GM18907 (cell line): ENCODE measurements around the gene CBX1.
"Not testable (repeated sequence)": the region's sequence is repeated elsewhere in the genome, so short reads cannot be mapped to it uniquely, and the experiment has no call there.

ENCODE experiments used
- ATAC-seq: cut with Tn5 transposase; IDR thresholded peaks from one replicate; pipeline ENCODE4 v1.9.1; 2021; ENCODE audit warnings: mild to moderate bottlenecking, moderate library complexity; ENCODE audit not compliant: unreplicated experiment

Gene CBX1

DNA sequence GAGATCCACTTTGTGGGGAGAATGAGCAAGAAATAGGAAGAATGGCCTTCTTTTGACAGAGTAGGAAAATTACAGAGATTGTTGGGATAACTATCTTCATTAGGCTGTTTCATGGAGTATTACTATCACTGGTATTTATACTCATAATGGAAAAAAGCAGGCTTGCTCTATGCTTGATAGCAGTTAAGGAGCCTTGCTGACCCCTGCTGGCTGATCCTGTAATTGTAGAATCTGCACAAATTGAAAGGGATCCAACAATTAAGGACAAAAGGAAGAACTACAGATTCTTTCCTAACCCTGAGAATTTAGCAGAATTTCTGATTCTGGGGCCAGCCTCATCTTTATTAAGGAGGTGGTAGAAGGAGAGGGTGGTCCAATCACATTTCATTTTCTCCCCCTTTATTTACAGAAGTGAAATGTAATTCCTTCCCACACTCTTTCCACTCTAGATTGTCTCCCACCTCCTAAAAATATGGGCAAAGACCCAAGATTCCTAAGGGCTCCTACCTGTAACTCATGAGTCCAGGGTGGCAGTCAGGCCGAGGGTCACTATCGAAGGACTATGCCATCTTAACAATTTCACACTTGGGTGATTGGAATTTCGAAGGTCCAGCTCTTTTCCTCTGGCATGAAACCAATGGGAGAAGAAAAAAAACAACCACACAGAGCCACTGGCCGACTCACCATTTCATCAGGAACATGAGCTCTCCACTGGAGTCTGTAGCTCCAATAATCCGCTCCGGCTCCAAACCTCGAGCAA lies 26.8 kb downstream of the CBX1 start:
- ATAC-seq, result no peak

- ATAC-seq, result not testable (repeated sequence)
Measured at GRCh38 chr17:48073566-48074094, 27.6 kb downstream of the CBX1 start.

DNA sequence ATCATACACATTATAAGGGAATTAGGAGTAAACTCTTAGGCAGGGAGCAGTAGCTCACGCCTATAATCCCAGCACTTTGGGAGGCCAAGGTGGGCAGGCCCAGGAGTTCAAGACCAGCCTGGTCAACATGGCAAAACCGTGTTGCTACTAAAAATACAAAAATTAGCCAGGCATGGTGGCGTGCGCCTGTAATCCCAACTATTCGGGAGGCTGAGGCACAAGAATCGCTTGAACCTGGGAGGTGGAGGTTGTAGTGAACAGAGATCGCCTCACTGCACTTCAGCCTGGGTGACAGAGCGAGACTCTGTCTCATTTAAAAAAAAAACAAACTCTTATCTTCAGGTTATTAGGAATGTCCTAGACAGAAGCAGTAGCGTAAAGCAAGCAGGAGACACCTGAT lies 28.5 kb downstream of the CBX1 start:
- ATAC-seq, result not testable (repeated sequence)

DNA sequence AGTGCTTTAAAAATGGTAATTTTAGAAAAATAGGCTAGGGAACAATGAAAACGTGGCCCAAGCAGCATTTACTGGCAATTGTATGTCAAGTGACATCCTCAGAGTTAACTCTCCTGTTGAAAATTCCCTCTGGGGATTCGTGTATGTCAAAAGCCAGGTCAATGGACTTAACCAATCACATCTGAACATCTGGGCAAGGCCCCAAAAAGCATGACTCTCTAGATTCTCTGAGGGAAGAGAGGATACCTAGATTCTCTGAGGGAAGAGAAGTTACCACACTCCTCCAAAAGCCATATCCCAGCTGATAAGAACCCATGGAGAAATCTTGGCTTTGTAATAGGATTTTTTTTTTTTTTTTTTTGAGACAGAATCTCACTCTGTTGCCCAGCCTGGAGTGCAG lies 29.6 kb downstream of the CBX1 start:
- no peak for ATAC-seq

DNA sequence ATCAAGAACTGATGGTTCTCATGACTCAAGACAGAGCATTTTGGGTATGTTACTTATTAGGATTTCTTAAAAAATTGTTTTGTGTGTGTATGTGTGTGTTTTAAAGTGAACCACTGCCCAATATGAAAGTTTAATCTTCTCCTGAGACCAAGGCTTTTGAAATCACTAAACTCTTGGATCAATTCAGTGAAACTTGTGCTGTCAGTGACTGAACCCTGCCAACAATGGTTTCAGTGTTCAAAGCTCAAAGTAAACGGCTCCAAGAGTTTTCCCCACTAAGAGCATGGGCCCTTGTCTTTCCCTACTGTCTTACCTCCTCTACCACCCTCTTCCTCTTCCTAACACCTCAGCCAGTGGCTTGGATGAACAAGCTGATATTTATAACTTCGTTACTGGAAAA lies 31.1 kb downstream of the CBX1 start:
- ATAC-seq, result no peak

DNA sequence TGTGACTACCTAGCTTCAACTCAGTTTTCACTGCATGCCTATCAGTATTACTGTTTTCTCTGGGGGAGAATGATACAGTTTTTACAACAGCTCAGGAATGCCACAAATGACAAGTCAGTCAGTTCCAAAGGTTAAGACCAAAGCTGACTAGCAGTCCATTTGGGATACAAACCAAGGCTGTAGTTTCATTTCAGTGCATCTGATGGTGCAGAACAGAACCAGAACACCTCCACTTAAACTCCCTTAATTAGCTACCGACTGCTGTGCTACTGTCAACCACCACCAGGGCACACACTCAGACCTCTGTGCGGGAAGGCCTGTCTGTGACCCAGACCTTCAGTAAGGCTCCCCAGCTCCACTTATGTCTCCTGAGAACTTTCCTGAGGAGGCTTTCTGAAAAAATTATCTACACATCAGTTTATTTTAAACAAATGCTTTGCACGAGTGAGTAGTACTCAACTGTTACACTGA lies 32.8 kb downstream of the CBX1 start:
- ATAC-seq, result no peak

GRCh38 chr17:48067808-48068207 lies 33.5 kb downstream of the CBX1 start:
- not testable (repeated sequence) for ATAC-seq

DNA sequence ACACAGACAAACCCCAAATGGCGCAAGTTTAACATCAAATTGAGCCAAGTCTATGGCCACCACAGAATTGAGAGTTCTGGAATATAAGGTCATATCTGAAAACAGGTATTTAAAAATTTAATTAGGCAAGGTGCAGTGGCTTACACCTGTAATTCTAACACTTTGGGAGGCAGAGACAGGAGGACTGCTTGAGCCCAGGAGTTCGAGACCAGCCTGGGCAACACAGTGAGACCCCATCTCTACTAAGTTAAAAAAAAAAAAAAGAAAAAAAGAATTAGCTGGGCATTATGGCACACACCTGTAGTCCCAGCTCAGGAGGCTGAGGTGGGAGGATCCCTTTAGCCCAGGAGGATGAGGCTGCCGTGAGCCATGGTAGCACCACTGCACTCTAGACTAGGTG lies 34.0 kb downstream of the CBX1 start:
- ATAC-seq, result no peak

DNA sequence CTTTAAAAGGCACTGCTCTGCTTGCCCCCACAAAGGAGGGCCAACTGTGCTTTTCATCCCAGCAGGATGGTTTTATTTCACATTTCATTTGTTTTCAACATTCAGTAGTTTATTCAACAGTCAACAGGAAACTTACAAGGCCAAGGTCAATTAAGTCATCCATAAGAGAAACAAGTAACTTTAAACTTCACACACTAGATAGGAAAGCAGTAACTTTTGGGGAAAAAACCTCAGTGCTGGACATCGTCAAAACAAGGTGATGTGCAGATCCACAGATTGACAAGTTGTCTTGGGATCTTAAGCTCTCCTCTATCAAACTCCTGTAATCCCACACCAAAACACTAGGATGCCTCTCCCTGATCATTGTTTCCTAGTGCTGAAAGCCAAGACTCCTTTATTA lies 34.6 kb downstream of the CBX1 start:
- ATAC-seq, result no peak

DNA sequence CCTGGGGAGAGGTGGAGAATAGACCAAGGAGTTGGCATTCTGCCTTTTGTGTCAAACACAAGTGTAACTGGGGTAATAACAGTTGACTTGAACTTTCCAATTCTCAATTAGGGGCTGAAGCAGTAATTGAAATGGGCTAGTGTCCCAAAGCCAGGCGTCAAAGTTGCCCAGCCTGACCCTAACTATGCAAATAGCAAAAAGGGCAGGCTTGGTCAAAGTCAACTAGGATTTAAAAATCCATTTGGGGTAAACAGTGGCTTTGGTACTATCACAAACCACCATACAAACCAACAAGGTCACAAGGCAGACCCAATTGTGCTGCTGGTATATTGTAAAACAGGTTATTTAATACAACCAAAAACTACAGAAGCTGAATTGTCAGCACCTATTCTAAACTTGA lies 35.1 kb downstream of the CBX1 start:
- ATAC-seq, result no peak

DNA sequence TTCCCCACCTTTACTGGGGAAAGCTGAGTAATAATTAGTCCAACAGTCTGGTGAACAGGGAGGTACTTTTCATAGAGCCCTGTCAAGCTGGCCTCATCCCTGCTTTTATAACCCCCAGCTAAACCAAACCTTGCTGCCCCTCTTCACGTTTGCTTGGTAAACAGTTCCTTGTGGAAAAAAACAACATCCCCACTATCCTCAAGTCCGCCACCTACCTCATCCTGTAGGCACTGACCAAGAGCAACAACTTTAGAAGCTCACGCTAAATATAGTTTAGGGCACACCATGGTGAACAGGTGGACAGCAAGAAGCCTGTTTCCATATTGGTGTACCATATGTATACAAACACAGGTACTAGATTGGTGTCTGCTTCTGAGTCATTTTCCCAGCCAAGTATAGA lies 36.6 kb downstream of the CBX1 start:
- no peak for ATAC-seq

- no peak for ATAC-seq
Measured at GRCh38 chr17:48062273-48062672, 39.0 kb downstream of the CBX1 start.

GRCh38 chr17:48060249-48060648 lies 41.0 kb downstream of the CBX1 start:
- no peak for ATAC-seq

GRCh38 chr17:48059125-48059668 lies 42.1 kb downstream of the CBX1 start:
- no peak for ATAC-seq

DNA sequence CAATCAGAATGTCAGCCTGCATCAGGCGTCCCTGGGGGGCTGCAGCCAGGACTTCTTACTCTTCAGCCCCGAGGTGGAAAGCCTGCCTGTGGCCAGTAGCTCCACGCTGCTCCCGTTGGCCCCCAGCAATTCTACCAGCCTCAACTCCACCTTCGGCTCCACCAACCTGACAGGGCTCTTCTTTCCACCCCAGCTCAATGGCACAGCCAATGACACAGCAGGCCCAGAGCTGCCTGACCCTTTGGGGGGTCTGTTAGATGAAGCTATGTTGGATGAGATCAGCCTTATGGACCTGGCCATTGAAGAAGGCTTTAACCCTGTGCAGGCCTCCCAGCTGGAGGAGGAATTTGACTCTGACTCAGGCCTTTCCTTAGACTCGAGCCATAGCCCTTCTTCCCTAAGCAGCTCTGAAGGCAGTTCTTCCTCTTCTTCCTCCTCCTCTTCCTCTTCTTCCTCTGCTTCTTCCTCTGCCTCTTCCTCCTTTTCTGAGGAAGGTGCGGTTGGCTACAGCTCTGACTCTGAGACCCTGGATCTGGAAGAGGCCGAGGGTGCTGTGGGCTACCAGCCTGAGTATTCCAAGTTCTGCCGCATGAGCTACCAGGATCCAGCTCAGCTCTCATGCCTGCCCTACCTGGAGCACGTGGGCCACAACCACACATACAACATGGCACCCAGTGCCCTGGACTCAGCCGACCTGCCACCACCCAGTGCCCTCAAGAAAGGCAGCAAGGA lies 42.7 kb downstream of the CBX1 start:
- ATAC-seq, result no peak

DNA sequence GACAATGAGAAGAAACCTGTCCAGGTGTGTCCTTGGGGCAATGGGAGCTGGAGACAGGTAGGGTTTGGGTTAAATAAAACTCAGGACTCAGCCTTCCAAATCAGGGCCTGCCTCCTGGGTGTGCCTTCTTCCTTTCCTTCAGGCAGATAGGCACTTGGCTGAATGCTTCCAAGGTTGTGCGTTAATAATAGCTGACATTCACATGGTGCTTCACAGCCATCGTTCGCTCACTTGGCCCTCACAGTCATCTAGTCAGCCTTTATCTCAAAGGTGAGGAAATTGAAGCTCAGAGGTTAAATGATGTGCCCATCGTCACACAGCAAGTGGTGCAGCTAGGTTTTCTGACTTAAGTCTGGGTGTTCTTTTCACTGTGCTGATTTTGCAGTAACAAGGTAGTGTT lies 43.7 kb downstream of the CBX1 start:
- ATAC-seq, result no peak

GRCh38 chr17:48056879-48057278 lies 44.4 kb downstream of the CBX1 start:
- no peak for ATAC-seq

DNA sequence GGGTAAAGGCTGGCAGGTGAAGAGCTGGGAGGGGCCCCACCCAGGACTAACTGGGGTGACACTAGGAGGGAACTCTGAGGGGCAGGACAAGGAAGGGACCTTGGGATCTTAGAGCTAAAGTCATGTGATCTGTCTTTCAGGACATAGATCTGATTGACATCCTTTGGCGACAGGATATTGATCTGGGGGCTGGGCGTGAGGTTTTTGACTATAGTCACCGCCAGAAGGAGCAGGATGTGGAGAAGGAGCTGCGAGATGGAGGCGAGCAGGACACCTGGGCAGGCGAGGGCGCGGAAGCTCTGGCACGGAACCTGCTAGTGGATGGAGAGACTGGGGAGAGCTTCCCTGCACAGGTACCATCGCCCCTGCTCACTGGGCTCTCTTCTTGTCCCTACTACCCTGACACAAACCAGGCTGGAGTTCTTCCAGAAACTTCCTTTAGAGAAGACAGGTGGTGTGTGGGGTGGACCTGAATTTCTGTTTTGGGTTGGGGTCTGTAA lies 45.0 kb downstream of the CBX1 start:
- no peak for ATAC-seq

GRCh38 chr17:48055531-48056245 lies 45.6 kb downstream of the CBX1 start:
- no peak for ATAC-seq

GRCh38 chr17:48054238-48055185 lies 46.8 kb downstream of the CBX1 start:
- ATAC-seq, result no peak
